ENCODE data around the gene MGLL. TPM values are rescaled to one million over a fixed set of nuclear protein-coding genes. Genes with fewer than 3 reads are reported as not detected.

MGLL gene
- total RNA-seq, 2 experiments from 2014 or later, result 0.28 to 0.38 TPM

- peaks cover 15% of the 10 kb centered on the region for H3K4me1 ChIP-seq (ENCODE audit: insufficient read depth, low read length)
These were observed 141.5 kb downstream of the MGLL start for GRCh38 chr3:127680798-127681221.

DNA sequence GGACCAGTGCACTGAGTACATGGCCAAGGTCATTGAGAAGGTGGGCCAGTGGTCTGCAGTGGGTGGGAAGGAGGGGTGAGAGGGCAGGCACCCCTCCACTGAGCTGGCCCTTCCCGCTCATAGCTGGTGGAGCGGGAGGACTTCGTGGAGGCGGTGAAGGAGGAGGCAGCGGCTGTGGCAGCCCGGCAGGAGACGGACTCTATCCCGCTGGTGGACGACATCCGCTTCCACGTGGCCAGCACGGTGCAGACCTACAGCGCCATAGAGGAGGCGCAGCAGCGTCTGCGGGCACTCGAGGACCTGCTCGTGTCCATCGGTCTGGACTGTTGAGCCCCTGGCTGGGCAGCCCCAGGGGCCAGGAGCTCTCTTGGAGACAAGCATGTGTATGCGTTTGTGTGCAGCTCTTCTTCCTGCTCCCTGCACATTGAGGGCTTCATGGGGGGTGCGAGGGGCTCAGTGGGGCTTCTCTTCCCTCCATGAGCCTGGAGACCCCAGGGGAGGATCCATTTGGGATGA lies 142.1 kb downstream of the MGLL start:
- Histone ChIP-seq H3K36me3 (ENCODE audit: insufficient read depth, low read length) (peaks cover 37% of the 10 kb centered on the region), H3K27ac (ENCODE audit: low read depth in 1 of 2, low read length in 2 of 2) (no peak overlapping the region), H3K9me3 (ENCODE audit: control insufficient read depth in 1 of 2, insufficient read depth in 1 of 2, low read length in 2 of 2) (no peaks in the 10 kb centered on the region), H3K27me3 (ENCODE audit: control insufficient read depth in 1 of 2, insufficient read depth in 2 of 2, low read length in 2 of 2) (no peaks in the 10 kb centered on the region), H3K4me3 (ENCODE audit: low read length) (no peak overlapping the region), H3K4me1 (ENCODE audit: insufficient read depth, low read length) (peaks cover 15% of the 10 kb centered on the region)
- Mint-ChIP-seq H3K4me1 (ENCODE audit: low read depth) (peaks cover 26% of the 10 kb centered on the region), H3K9me3 (no peaks in the 10 kb centered on the region), H3K36me3 (ENCODE audit: low read depth) (peaks cover 25% of the 10 kb centered on the region), H3K4me3 (no peak overlapping the region), H3K27ac (no peak overlapping the region), H3K27me3 (no peaks in the 10 kb centered on the region)
- ChIA-PET POLR2A (interaction anchor here (0.6 kb wide), 2 partner anchors 83 to 288 kb away, joined by 3 read pairs; no protein-coding TSS in a partner anchor), CTCF (interaction anchor here (1.8 kb wide), 1 partner anchor 105 kb away, joined by 6 read pairs; no protein-coding TSS in a partner anchor)
- TF ChIP-seq CTCF (IDR thresholded peaks at IDR 0.05), result no peak
- DNase-seq, result peak in 2 of 14 experiments; percentile 8 to 31
- ATAC-seq (ENCODE audit: poor library complexity), result no peak
- intact Hi-C loops (cut with DNase I, micrococcal nuclease), result no loop called here

More at GRCh38 chr3:127680798-127681221, 141.5 kb downstream of the MGLL start:
- Histone ChIP-seq H3K27ac (ENCODE audit: low read depth in 1 of 2, low read length in 2 of 2) (no peak overlapping the region), H3K4me3 (ENCODE audit: low read length) (no peak overlapping the region), H3K36me3 (ENCODE audit: insufficient read depth, low read length) (peaks cover 37% of the 10 kb centered on the region), H3K27me3 (ENCODE audit: control insufficient read depth in 1 of 2, insufficient read depth in 2 of 2, low read length in 2 of 2) (no peaks in the 10 kb centered on the region), H3K9me3 (ENCODE audit: control insufficient read depth in 1 of 2, insufficient read depth in 1 of 2, low read length in 2 of 2) (no peaks in the 10 kb centered on the region)
- Mint-ChIP-seq H3K27ac (peak overlapping the region; percentile 65), H3K27me3 (no peaks in the 10 kb centered on the region), H3K4me1 (ENCODE audit: low read depth) (peaks cover 22% of the 10 kb centered on the region), H3K36me3 (ENCODE audit: low read depth) (peaks cover 25% of the 10 kb centered on the region), H3K4me3 (no peak overlapping the region), H3K9me3 (no peaks in the 10 kb centered on the region)
- TF ChIP-seq CTCF (IDR thresholded peaks at IDR 0.05), result no peak
- intact Hi-C loops (cut with DNase I, micrococcal nuclease), result no loop called here
- ChIA-PET POLR2A (interaction anchor here (0.6 kb wide), 1 partner anchor 83 kb away, joined by 3 read pairs; no protein-coding TSS in a partner anchor), CTCF (no interaction called here)
- ATAC-seq (ENCODE audit: poor library complexity) (no peak), DNase-seq (peak in 2 of 14 experiments; percentile 1 to 25)

GRCh38 chr3:127679534-127680145 lies 142.7 kb downstream of the MGLL start:
- Mint-ChIP-seq H3K27me3 (no peaks in the 10 kb centered on the region), H3K27ac (peak overlapping the region; percentile 21), H3K4me3 (no peak overlapping the region), H3K9me3 (no peaks in the 10 kb centered on the region), H3K4me1 (ENCODE audit: low read depth) (peaks cover 31% of the 10 kb centered on the region), H3K36me3 (ENCODE audit: low read depth) (peaks cover 25% of the 10 kb centered on the region)
- Histone ChIP-seq H3K4me1 (ENCODE audit: insufficient read depth, low read length) (peaks cover 20% of the 10 kb centered on the region), H3K36me3 (ENCODE audit: insufficient read depth, low read length) (peaks cover 37% of the 10 kb centered on the region), H3K27ac (ENCODE audit: low read depth in 1 of 2, low read length in 2 of 2) (no peak overlapping the region), H3K27me3 (ENCODE audit: control insufficient read depth in 1 of 2, insufficient read depth in 2 of 2, low read length in 2 of 2) (no peaks in the 10 kb centered on the region), H3K4me3 (ENCODE audit: low read length) (no peak overlapping the region), H3K9me3 (ENCODE audit: control insufficient read depth in 1 of 2, insufficient read depth in 1 of 2, low read length in 2 of 2) (no peaks in the 10 kb centered on the region)
- ChIA-PET CTCF (interaction anchor here (1.8 kb wide), 1 partner anchor 105 kb away, joined by 6 read pairs; no protein-coding TSS in a partner anchor), POLR2A (interaction anchor here (0.6 kb wide), 1 partner anchor 289 kb away, joined by 3 read pairs; no protein-coding TSS in a partner anchor)
- TF ChIP-seq CTCF (IDR thresholded peaks at IDR 0.05), result no peak
- intact Hi-C loops (cut with DNase I, micrococcal nuclease), result loop anchor here in 1 of 2 experiments (10.0 kb wide), 4 partner anchors 445 to 1595 kb away; partner anchors contain the start of genes EEFSEC, RAB7A, RUVBL1 and SLC41A3
- DNase-seq (peak in 2 of 14 experiments; percentile 10 to 30), ATAC-seq (ENCODE audit: poor library complexity) (no peak)

Data from CD4-positive, alpha-beta T cell (primary cell).